Measurements from ENCODE around the gene GAB4.

- TF ChIP-seq POLR2A (IDR thresholded peaks at IDR 0.05) (no peak), EP300 (IDR thresholded peaks at IDR 0.05) (no peak)
These were observed 82.5 kb downstream of the GAB4 start for GRCh38 chr22:16925407-16925966.

All from tibial nerve (tissue), 3 donors.